OCI-LY3 (cell line): Measurements from ENCODE around the gene FTO.

Experiments used
- EZH2phosphoT487 ChIP-seq: fragments of 200-600 bp; shearing (Covaris generic); IDR thresholded peaks from 2 replicates; pipeline ENCODE4 v1.6.1; 2018; ENCODE audit warnings: antibody characterized with exemption, mixed run types, low read depth
- TF ChIP-seq, protein P1 (sequence below): fragments of 200-600, 300-600 bp; sonication (generic); IDR thresholded peaks from 2 replicates; pipeline ENCODE4 v1.5.1; 2014; ENCODE audit warnings: antibody characterized with exemption, low read length, low read depth

DNA sequence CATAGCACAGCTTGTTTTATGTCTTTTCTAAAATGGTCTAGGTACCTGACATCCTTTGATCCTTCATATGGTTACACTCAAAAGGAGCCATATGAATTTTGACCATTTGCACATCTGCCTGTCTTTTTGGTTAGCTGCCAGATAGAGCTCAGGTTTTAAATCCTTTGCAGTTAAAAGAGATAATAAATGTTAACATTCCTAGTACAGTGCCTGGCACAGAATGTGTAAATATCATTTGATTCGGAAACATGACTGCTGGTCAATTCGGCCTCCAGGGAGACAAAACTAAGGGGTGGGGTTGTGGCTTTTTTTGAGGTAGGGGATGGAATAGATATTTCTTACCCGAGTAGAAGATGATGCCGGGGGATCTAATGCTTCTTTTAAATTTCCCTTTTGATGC is 64.2 kb downstream of the FTO start:
- TF ChIP-seq, protein P1, sequence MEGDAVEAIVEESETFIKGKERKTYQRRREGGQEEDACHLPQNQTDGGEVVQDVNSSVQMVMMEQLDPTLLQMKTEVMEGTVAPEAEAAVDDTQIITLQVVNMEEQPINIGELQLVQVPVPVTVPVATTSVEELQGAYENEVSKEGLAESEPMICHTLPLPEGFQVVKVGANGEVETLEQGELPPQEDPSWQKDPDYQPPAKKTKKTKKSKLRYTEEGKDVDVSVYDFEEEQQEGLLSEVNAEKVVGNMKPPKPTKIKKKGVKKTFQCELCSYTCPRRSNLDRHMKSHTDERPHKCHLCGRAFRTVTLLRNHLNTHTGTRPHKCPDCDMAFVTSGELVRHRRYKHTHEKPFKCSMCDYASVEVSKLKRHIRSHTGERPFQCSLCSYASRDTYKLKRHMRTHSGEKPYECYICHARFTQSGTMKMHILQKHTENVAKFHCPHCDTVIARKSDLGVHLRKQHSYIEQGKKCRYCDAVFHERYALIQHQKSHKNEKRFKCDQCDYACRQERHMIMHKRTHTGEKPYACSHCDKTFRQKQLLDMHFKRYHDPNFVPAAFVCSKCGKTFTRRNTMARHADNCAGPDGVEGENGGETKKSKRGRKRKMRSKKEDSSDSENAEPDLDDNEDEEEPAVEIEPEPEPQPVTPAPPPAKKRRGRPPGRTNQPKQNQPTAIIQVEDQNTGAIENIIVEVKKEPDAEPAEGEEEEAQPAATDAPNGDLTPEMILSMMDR, result no peak
- TF ChIP-seq EZH2phosphoT487, result no peak
